Stimulated activated naive CD4-positive, alpha-beta T cell (primary cell): ENCODE data around the gene MACROH2A2.
"Not testable (repeated sequence)": the region's sequence is repeated elsewhere in the genome, so short reads cannot be mapped to it uniquely, and the experiment has no call there.

Experiments used
- DNase-seq, 6 experiments: peaks; one replicate each; lab custom pipeline; 2025; lab: John Stamatoyannopoulos, UW

MACROH2A2 gene

GRCh38 chr10:70158113-70158512 is 105.5 kb downstream of the MACROH2A2 start:
- no peak for DNase-seq

DNA sequence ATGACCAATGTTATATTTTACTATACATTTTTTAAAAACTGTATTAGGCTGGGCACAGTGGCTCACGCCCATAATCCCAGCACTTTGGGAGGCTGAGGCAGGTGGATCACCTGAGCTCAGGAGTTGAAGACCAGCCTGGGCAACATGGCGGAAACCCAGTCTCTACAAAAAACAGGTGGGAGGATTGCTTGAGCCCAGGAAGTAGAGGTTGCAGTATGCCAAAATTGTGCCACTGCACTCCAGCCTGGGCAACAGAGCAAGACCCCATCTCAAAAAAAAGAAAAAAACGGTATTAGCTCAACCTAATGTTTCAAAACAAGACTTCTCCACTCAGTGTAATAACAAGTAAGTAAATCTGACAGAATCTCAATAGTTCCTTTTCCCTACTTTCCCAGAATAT is 106.7 kb downstream of the MACROH2A2 start:
- not testable (repeated sequence) for DNase-seq

DNA sequence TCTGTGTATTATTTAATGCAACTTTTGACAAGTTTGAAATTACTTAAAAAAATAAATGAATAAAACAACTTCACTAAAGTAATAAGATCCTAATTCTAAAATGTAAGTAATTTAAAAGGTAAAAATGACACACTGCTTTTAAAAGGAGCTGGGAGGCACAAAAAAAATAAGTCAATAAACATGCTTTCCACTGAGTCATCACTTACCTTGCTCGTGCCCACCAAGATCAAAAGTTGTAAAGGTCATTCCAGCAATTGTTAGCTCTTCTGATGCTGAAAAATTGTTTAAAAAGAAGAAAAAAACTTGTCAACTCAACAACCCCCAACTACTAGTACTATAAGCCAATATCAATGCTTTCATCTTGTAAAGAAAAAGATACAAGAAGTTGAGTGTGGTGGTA is 108.2 kb downstream of the MACROH2A2 start:
- DNase-seq: no peak
